ENCODE data around the gene HLA-A.
"Not testable (repeated sequence)": the region's sequence is repeated elsewhere in the genome, so short reads cannot be mapped to it uniquely, and the experiment has no call there.

Gene HLA-A

DNA sequence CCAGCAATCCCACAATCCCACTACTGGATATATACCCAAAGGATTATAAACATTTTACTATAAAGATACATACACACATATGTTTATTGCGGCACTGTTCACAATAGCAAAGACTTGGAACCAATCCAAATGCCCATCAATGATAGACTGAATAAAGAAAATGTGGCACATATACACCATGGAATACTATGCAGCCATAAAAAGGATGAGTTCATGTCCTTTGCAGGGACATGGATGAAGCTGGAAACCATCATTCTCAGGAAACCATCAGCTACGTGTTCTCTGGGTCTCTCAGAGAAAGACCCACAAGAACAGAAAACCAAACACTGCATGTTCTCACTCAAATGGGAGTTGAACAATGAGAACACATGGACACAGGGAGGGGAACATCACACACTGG lies 21.4 kb downstream of the HLA-A start:
- DNase-seq: not testable (repeated sequence)

DNA sequence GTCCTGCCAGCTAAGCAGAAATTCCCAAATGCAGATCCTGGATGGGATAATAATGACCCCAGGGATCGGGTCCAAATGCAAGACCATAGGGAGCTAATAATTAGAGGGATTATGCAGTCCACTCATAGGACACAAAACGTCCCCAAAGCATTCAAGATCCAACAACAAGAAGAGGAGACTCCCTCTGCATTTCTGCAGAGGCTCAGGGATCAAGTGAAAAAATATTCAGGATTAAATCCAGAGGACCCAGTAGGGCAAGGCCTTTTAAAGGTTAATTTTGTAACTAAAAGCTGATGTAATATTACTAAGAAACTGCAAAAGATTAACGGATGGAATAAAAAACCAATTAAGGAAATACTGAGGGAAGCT lies 22.2 kb downstream of the HLA-A start:
- DNase-seq: no peak

DNA sequence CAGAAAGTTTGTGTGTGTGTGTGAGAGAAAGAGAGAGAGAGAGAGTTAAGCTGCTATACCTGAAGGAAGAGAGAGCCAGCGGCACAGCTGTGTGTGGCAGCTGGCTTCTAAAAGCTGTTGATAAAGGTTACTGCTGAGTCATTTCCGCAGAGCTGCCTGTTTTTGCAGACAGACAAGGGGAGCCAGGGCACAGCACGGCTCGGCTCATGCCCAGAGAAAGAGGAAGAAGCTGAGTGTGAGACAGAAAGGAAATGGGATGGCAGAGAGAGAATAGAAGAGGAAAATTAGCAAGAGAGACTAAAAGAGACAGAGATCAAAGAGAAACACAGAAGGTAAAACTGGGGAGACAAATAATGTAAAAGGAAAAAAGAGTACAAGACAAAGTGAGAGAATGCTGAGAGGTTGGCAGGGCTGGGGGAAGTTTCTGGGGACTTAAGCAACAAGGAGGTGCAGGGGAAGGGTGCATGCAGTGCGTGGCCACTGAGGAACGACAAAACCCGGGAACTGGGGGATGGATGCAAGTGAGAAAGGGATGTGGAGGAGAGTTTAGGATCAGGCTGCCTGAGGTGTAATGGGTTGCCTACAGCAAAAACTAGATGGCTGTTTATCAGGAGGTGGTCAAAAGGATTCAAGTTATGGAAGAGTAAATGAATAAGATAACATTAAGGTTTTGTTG lies 22.7 kb downstream of the HLA-A start:
- DNase-seq: peak; percentile 80

DNA sequence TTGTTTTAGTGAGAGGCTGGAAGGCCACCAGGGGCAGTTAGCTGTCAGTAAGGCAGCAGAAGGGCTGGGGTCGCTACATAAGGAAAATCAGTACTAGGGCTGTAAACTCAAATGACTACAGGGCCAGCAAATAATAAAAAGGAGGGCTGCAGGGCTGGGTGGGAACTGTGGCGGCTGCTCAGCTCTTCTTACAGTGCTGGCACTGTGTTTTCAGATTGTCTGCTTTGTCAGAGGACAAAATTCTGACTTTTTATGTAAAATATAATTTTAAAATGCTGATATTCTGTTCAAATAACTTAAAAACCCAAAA lies 23.2 kb downstream of the HLA-A start:
- no peak for DNase-seq

DNA sequence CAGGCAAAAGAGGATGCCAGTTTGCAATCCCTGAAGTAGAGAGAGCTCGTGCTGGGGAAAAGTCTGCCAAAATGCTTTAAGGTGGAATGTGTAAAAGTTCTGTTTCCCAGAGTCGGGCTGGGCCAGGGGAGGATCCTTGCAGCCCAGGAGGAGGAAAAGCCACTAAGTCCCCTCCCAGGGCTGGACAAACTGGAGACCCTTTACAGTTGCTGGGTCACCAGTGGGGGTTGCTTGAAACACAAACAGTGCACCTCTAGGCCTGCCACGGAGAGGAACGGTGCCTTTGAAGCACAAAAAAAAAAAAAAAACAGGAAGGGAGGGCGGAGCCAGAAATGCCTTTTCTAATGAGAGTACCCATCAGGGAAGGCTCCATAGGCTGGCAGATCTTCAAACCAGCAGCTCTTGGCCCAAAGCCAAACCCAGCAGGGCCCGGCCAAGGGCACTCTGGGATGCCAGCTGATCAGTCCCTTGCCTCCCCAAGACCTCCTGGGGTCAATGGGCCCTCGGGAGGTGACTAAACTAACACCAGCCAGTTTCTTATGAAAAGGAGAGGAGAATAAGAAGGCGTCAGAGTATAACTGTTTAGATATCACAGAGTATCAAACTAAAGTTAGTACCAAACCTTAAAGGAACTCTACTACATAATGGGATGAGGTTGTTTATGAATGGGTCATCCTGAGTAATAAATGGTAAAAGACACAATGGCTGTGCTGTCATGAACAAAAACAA lies 23.7 kb downstream of the HLA-A start:
- peak; percentile 43 for DNase-seq

DNA sequence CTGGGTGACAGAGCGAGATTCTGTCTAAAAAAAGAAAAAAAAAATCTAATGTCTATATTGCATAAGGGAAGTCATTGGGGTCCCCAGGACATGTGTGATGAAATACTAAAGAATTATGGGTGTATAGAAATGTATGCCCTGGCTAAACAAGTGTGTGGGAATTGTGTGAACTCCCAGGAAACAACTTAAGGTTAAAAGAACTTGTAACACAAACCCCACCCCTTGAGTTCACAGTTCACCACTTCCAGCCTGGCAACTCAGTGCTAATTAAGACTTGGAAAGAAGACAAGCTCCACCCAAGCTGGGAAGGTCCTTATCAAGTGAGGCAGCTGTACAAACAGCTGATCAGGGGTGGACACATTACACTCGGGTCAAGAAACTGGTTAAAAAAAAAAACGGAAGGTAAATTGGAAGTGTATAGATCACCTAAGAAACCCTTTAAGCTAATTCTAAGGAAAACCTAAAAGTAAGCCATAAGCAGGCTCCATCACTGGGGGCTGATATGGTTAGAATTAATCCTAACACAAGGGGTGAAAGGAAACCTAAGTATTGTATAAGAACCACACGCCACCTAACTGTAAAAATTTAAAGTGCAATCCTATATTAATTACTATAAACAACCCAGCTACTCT lies 25.2 kb downstream of the HLA-A start:
- DNase-seq: no peak

DNA sequence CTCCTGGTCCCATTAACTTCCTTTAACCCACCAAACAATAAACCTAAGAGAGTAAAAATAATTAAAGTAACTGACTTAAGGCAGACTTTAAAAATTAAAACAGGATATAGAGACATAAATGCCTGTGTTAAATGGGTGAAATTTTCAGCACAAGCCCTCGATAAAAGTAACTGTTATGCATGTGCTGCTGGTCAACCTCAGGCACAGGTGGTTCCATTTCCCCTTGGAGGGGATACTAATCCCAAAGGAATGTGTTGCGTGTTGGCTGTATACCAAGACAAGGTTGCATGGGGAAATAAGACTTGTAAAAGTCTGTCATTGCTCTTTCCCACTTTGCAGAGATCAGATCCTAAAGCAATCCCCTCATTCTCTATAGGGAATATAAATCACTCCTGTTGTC lies 25.8 kb downstream of the HLA-A start:
- DNase-seq: no peak

DNA sequence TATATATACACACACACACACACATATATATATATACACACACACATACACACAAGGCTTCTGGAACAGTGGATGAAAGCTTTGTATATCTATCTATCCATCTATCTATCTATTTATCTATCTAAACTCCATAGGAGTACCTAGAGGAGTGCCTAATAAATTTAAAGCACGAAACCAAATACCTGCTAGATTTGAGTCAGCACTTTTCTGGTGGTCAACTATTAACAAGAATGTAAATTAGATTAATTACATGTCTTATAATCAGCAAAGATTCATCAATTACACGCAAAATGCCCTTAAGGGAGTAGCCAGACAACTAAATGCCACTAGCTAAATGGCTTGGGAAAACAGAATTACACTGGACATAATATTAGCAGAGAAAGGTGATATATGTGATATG lies 26.6 kb downstream of the HLA-A start:
- no peak for DNase-seq

DNA sequence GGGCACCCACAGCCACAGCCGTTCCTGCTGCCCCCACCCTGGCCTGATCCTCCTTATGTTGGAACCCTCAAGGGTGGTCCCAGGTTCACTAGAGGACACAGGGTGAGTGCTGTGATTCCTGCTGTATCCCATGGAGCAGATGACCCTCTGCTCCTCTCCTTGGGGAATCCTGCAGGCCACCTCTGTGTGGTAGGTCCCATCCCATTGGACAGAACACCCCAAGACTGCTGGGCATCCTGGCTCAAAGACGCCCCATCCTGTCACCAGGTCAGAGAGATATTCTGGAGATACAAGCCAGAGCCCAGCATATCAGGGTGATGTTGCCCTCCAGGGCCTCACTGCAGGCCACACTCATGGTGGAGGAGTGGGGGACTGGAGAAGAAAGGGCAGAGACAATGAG lies 28.4 kb downstream of the HLA-A start:
- no peak for DNase-seq

DNA sequence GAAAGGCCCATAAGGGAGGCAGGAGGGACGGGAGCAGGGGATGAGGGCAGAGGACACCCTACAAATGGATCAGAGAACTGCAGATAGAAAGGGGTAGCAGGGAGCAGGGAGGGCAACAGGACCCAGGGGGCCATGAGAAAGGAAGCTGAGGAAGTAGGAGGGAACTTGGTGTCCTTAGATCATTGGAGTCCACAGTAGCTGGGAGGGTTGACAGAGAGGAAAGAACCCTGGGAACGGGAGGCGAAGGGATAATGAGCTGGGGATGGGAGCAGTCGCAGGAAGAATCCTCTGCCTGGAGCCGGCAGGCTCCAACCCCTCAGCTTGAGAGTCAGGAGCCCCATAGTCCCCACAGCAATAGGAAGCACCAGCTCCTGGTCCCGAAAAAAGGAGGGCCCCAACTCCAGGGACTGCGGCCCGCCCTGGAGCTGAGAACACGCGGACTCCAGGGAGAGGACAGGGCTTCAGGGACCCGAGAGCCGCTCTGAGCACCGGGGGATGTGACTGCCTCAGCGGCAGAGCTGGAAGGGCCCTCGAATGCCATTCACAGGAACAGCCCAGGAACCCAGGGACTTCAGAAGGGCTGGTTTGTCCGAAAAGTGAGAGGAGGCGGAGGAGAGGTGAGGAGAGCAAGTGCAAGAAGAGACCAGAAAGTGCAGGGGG lies 32.7 kb downstream of the HLA-A start:
- DNase-seq: no peak

DNA sequence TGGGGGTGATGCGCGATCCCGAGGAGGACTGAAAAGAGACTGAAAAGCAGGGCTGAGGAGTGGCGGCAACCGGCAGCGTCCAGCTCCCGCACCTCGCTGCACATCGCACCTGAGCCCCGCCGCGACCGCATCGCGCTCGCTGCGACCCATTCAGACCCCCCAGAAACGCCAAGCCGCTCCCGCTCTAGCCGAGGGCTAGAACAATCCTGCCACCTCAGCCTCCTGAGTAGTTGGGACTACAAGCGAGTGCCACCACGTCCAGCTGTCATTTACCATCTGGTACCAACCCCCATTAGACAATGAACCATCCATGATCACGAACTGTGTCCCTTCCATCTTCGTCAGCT lies 33.2 kb downstream of the HLA-A start:
- DNase-seq: no peak

DNA sequence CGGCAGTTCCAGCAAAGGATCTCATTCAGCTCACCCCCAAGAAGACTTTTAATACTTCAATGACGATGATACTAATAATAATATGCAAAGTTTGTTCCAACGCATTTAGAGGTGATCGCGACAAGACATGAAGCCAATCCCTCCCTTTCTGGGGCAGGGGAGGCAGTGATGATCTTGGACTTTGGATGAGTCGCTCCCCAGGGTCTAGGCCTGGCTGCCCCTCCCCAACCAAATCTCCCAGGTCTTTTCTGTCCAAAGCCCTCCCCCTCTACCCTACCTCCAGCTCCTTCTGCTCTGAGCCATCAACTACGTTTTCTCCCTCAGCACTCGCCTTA lies 33.9 kb downstream of the HLA-A start:
- no peak for DNase-seq

DNA sequence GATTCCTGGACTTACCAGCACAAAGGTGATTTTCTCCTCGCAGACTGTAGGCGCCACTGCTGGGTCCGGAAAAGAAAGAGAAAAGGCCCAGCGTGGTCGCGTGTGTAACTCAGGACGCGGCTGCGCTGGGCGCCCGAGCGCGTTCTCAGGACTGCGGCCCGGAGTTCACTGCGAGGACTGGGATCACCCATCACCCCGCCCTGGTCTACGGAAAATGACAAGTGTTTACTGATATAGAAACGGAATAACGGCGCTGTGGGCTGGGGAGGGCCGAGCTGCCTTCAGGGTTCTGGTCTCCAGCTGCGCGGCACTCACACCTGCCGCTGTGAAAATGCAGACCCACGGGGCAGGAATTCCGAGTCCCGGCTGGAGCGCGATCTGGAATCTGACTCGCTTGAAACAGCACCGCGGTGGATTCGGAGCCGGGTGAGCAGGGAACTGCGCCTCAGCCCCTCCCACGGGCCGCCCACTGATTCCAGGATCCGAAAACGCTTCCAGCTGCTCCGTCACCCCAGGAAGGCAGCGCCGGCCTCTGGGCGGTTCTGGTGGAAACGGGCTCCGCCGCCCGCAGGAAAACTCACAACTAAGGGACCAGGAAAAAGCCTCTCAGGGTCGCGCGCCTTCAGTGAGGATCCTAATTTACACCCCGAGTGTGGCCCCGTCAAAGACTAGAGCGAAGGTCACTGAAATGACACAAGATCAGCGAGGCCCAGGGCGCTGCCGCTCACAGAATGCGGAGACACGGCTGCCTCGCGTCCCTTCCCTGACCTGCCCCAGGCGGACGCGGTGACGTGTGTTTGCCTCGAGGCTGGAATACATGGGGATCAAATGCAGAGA lies 34.5 kb downstream of the HLA-A start:
- peak; percentile 57 for DNase-seq

DNA sequence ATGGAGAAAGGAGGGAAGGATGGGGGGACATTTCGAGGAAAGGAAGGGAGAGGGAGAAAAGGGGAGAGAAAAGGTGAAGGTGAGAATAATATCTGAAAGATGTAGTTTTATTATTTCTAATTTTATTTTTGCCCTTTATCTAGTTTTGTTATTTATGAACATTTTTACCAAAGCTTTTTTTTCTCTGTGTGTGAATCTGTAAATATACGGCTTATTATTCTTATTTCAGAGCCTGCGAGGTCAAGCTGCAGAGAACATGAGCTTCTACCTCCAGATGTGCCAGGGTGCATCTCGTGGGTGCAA lies 35.0 kb downstream of the HLA-A start:
- DNase-seq: no peak

DNA sequence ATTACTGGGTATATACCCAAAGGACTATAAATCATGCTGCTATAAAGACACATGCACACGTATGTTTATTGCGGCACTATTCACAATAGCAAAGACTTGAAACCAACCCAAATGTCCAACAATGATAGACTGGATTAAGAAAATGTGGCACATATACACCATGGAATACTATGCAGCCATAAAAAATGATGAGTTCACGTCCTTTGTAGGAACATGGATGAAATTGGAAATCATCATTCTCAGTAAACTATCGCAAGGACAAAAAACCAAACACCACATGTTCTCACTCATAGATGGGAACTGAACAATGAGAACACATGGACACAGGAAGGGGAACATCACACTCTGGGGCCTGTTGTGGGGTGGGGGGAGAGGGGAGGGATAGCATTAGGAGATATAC lies 37.7 kb downstream of the HLA-A start:
- DNase-seq: not testable (repeated sequence)

DNA sequence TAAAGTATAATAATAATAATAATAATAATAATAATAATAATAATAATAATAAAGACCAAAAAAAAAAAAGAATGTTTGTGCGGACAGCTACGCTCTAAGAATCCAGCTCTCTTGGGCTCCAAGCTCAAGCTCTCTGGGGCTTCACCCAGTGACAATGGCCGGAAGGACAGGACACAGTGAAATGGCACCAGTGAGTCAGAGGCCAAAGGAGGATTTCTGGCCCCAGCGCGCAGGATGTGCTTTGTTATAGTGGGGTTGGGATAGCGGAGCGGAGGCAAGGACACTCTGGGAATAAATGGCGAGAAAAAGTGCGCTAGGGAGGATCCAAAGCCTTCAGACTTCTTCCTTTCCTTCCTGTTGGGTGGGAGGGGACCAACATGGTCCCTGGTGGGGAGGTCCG lies 38.2 kb downstream of the HLA-A start:
- no peak for DNase-seq

DNA sequence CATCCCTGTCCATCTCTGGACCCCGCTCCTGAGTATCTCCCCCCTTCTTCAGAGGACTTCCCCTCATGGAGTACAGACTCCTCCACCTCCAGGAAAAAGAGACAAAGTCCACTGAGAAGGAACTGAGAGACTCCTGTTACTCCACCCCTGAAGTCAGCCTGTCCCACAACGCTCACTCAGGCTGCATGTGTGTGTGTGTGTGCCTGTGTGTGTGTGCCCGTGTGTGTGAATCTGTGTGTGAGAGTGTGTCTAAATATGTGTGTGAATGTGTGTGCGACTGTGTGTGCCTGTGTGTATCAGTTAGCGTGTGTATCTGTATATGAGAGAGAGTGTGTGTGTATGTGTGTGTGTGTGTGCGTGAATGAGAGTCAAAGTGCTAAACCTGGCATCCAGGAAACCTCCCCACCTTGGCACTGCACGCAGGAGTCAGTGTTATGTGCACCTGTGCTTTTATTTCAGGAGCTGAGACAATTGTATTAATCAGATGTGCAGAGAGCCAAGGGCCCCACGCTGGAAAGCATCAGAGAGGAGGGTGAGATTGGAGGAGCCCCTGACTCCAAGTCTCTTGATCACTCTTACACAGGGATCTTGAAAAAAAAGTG lies 39.0 kb downstream of the HLA-A start:
- no peak for DNase-seq

DNA sequence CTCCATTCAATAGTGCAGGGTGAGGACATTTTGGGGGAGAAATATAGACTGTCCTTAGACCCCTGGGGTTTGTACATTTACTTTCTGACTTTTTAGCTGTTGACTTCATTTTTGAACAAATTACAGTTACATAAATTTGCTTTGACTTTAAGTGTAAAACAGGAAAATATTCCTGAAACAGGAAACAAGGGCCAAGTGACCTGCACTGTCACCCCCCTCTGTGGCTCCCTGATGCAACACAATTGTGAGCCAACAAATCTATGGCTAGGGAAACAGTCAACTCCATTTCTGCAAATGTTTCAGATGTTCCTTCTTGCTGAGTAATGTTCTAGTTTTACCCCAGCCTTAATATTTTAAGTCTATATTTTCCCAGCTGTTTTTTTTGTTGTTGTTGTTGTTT lies 39.8 kb downstream of the HLA-A start:
- no peak for DNase-seq

DNA sequence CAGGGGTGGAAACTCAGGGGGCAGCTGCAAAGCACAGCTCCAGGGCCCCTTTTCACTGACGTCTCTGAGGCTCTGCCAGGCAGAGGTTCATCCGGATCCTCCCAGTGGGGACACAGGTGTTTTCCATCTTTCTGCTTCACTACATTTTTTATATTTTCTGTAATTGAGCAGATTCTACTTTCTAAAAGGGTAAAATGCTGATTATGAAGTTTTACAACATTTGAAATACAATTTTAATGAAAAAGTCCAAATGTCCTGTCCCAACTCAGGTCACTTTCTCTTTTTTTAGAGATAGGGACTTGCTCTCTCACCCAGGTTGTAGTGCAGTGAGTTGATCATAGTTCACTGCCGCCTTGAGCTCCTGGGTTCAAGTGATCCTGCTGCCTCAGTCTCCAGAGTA lies 41.9 kb downstream of the HLA-A start:
- DNase-seq: no peak

DNA sequence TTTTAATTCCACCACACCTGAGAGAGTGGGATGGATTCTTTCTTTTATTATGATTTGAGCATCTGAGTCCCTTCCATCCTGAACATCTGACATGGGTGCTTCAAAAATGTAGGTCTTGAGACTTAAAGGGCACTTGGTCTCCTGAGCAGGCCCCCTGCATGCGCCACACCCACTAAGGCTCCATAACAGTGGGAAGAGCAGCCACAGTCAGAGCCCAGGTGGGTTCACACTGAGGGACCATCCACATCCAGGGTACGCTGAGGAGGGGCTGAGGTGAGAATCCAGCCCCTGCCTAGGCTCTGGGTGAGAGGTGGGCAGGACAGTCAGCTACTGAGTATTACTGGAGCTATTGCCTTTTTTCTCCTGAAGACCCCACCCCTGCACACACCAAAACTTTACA lies 42.7 kb downstream of the HLA-A start:
- no peak for DNase-seq

DNA sequence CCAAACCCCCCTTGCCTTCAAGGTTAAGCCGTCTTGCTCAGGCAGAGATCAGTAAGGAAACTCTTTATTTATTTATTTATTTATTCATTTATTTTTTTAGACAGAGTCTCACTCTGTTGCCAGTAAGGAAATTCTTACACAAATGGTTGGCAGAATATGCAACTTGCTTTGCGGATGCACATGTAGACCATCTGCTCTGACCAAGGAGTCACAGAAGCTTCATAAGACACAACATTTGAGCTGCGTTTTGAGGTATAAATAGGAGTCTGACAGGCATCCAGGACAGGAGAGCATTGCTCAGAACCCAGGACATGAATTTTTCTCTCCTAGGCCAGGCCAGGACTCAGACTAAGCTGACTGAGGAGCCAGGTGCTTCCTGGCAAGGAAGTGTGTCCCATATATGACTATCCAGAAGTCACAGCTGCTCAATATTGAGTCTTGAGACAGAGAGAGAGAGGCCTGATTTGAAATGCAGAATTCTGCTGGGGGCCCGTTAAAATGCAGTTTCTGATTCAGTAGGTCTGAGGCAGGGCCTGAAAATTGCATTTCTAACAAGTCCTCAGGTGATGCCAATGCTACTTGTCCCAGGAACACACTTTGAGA lies 43.9 kb downstream of the HLA-A start:
- no peak for DNase-seq

DNA sequence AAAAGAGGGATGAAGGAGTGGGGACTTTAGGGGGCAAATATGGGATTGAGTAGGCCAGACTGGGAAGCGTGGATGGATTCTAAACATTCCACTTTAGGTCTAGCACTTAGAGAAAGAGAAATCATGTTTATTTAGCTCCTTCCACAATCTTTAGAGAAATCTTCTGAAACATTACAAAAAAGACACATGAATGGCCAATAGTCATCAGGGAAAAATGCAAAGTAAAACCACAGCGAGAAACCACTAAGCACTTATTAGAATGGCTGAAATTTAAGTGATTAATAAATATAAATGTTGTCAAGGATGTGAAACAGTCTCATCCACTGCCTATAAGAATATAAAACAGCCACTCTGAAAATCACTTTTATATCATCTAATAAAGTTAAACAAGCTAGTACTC lies 46.9 kb downstream of the HLA-A start:
- DNase-seq: no peak

DNA sequence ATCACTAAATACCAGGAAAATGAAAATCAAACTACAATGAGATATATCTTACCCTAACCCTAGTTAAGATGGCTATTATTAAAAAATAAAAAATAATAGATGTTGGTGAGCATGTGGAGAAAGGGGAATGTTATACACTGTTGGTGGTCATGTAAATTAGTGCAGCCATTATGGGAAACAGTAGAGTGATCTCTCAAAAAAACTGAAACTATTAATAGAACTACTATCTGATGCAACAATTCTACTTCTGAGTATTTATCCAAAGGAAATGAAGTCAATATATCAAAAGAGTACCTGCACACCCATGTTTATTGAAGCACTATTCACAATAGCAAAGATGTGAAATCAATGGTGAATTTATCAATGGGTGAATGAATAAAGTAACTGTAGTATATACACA lies 48.6 kb downstream of the HLA-A start:
- no peak for DNase-seq

All from activated gamma-delta T cell treated with Interleukin-2 at 50 U/mL for 16 hours (primary cell).